GM19372 (cell line): ENCODE results near the gene HLA-G.

Source experiments
- ATAC-seq: cut with Tn5 transposase; IDR thresholded peaks from one replicate; pipeline ENCODE4 v1.9.1; 2021; ENCODE audit warnings: mild to moderate bottlenecking, low read depth, moderate library complexity; ENCODE audit not compliant: unreplicated experiment

Gene HLA-G

GRCh38 chr6:29815118-29815750 lies 12.4 kb upstream of the HLA-G start:
- ATAC-seq = no peak

GRCh38 chr6:29816030-29816429 lies 11.6 kb upstream of the HLA-G start:
- ATAC-seq = no peak

DNA sequence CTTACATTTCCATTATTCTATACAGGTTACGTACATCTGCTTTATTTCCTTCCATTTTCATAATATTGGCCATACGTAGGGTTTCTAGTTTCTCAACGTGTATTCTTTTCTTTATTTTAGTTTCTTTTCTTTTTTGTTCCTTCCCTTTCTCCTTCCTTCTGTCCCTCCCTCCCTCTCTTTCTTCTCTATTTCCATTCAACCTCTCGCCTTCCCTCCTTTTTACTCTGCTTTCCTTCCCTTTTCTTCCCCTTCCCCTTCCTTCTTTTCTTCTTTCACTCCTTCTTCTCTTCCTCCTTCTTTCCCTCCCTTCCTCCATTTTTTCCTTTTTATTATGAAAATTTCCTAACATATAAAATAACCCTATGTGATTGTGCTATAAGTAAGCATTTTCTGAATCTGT lies 8.7 kb upstream of the HLA-G start:
- ATAC-seq = no peak

DNA sequence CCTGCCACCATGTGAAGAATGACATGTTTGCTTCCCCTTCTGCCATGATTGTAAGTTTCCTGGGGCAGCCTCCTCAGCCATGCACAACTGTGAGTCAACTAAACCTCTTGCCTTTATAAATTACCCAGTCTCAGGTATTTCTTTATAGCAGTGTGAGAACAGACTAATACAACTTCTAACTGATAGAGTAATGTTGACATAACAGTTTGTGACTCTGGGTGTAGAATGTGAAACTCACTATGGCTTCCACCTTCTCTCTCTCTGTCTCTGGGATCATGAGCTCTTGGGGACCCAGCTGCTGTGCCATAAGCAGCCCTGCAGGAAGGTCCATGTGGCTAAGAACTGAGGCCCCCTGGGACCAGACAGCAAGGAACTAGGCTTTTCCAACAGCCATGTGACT lies 3.5 kb upstream of the HLA-G start:
- ATAC-seq = no peak

DNA sequence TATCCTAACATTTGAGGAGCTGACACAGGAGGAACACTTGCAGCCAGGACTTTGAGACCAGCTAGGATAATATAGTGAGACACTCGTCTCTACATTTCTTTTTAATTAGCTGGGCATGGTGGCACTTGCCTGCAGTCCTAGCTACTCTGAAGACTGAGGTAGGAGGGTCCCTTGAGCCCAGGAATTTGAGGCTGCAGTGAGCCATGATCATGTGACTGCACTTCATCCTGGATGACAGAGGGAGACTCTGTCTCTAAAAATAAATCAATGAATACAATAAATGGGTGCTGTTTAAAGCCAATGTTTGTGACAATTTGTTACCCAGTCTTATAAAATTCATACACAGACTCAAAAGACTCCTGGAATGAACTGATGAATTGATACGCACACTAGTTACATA lies 1.8 kb upstream of the HLA-G start:
- ATAC-seq = no peak

GRCh38 chr6:29826271-29826670 lies 1.4 kb upstream of the HLA-G start:
- ATAC-seq = no peak

GRCh38 chr6:29828471-29828797 lies 809 bp downstream of the HLA-G start:
- ATAC-seq = no peak

GRCh38 chr6:29829766-29830165 lies 2.1 kb downstream of the HLA-G start:
- ATAC-seq = no peak

DNA sequence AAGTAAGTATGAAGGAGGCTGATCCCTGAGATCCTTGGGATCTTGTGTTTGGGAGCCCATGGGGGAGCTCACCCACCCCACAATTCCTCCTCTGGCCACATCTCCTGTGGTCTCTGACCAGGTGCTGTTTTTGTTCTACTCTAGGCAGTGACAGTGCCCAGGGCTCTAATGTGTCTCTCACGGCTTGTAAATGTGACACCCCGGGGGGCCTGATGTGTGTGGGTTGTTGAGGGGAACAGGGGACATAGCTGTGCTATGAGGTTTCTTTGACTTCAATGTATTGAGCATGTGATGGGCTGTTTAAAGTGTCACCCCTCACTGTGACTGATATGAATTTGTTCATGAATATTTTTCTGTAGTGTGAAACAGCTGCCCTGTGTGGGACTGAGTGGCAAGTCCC lies 2.8 kb downstream of the HLA-G start:
- ATAC-seq = no peak

DNA sequence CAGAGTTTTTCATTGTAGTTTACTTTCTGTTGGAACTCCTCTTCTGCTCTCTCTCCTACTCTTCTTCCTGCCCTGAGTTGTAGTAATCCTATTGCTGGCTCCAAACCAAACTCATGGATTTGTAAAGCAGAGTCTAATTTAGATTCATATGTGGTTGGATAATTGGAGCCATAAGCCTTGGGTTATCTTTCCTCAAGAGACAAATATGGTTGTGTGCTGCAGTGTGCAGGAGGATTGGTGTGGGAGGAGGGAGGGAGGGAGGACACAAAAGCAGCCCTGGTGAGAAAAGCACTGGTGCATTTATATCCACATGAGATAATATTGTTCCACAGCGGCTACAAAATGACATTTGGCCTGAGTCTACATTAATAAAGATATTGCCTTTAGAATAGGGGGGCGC lies 4.2 kb downstream of the HLA-G start:
- ATAC-seq = no peak

GRCh38 chr6:29834564-29835436 lies 7.2 kb downstream of the HLA-G start:
- no peak for ATAC-seq

DNA sequence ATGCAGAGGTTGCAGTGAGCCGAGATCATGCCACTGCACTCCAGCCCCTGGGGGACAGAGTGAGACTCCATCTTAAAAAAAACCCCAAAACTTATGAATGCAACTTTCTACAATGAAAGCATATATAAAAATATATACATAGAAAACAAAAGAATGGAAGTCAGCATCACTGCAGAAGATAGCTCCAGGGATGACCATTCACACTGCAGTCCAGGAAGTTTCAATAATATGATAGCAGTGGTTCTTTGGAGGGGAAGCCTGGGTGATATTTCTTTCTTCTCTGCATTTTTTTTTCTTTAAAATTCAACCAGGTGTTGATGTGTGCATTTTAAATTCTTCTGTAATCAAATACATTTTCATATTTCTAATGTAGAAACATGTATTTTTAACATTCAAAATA lies 12.3 kb downstream of the HLA-G start:
- no peak for ATAC-seq

DNA sequence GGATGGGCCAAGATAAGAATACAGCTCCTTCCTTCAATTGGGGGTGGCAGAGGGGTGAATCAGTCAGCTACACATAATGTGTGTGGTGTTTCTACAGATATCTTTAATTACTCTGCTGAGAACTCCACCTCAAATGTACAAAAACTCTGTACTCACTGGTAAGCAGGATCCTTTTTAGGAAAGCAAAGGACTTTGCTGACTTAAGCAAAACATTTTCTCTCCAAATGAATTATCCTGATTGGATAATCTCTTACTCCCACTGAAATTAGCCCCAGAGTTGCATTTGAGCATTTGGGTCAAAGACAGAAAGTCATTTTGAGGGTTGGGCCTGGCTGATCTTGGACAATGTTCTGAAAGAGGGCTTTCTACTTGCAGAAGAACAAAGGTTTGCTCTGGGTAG lies 13.4 kb downstream of the HLA-G start:
- ATAC-seq = no peak

GRCh38 chr6:29845405-29846006 lies 17.9 kb downstream of the HLA-G start:
- no peak for ATAC-seq

- ATAC-seq = no peak
These were observed 20.4 kb downstream of the HLA-G start for GRCh38 chr6:29847871-29848630.

GRCh38 chr6:29850011-29850553 lies 22.5 kb downstream of the HLA-G start:
- ATAC-seq = no peak

DNA sequence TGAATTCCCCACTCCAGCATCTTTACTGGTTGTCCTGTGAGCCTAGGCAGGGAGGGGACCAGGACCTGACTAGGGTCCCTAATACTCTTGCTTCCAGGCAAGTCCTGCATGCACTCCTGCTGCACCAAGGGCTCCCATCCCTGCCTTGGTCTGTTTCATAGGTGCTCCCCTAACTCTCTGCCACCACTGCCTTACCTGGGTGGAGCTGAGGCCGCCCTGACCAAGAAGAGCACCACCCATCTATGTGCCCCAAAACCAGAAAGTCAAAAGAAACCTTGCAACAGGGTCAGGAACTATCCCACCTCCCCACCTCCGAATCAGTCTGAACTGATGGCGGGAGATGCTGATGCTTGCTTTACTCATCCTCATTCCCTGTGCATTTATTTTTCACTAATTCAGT lies 23.6 kb downstream of the HLA-G start:
- ATAC-seq = no peak

GRCh38 chr6:29853245-29853644 lies 25.6 kb downstream of the HLA-G start:
- no peak for ATAC-seq

GRCh38 chr6:29858006-29858405 lies 30.4 kb downstream of the HLA-G start:
- ATAC-seq = no peak

DNA sequence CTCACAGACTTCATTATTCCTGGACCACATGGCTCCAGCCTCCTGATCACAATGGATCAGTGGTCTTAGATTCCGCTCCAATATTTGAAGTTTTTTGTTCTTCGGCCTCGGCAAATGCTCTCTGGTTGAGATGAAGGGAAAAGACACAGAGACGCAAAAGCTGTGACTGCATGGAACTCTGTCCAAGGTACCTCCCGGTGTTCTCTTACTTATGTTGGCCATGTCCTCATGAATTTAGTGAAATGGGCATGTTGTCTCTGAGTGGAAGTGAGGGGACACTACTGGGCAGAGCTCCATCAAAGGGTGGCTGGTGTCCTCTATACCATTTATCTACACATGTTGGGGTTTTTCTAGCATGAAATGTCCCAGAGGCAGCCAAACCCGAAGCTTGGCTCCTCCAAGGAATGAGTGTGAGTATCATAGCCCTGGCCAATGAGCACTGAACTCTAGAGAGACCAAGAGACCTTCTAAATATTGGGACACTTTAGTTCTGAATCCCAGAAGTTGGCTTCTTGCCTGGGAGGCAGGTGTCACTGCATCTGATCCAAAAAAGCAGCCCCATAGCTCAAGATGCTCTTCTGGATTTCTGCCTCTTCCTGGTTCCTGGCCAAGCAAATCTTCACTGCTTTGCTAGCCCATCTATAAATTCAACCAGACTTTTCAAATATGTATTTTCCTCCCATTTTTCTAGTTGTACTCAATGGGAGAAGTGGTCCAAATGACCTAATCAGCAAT lies 34.1 kb downstream of the HLA-G start:
- no peak for ATAC-seq
